WERI-Rb-1 (cell line): ENCODE results near the gene DNLZ.

Experiments
- DNase-seq: peaks from one replicate; pipeline ENCODE4 v3.0.0-alpha.2; 2020
- H3K27ac ChIP-seq: fragments of 250-450 bp; sonication (Bioruptor Pico); 2 replicates; pipeline ENCODE4 v1.5.1; 2020; ENCODE audit warnings: mild to moderate bottlenecking, moderate library complexity
- H3K27me3 ChIP-seq: fragments of 250-450 bp; sonication (Bioruptor Pico); 2 replicates; pipeline ENCODE4 v1.5.1; 2021; ENCODE audit warnings: mild to moderate bottlenecking, low read depth, moderate library complexity; ENCODE audit not compliant: insufficient read depth, severe bottlenecking
- H3K36me3 ChIP-seq: fragments of 250-450 bp; sonication (Bioruptor Pico); 2 replicates; pipeline ENCODE4 v1.5.1; 2020; ENCODE audit warnings: mild to moderate bottlenecking, moderate library complexity
- H3K4me3 ChIP-seq: 2 replicates; pipeline ENCODE4 v1.5.1; 2011; ENCODE audit warnings: low read depth, mild to moderate bottlenecking, control low read depth, low read length
- H3K9me3 ChIP-seq: fragments of 250-450 bp; sonication (Bioruptor Pico); 2 replicates; pipeline ENCODE4 v1.5.1; 2021; ENCODE audit warnings: mild to moderate bottlenecking, moderate library complexity; ENCODE audit not compliant: severe bottlenecking
- TF ChIP-seq, protein P1 (sequence below): IDR thresholded peaks from 2 replicates; pipeline ENCODE4 v1.5.1; 2011; ENCODE audit warnings: low read depth, mild to moderate bottlenecking, control low read depth, inconsistent platforms, low read length

The DNLZ gene

DNA sequence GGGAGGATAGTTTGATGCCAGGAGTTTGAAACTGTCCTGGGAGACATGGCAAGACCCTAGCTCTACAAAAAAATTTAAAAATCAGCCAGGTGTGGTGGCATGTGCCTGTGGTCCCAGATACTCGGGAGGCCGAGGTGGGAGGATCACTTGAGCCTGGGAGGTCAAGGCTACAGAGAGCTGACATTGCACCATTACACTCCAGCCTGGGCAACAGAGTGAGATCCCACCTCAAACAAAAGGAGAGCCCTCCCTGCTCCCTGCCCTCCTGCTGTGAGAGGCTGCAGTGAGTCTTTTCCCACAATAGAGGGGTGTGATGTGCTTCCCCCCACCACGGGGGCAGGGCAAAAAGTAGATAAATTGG is 49.5 kb downstream of the DNLZ start:
- Histone ChIP-seq H3K27ac (no peak overlapping the region), H3K27me3 (no peaks in the 10 kb centered on the region), H3K4me3 (no peak overlapping the region), H3K36me3 (no peaks in the 10 kb centered on the region), H3K9me3 (peaks cover 17% of the 10 kb centered on the region)
- TF ChIP-seq, protein P1, sequence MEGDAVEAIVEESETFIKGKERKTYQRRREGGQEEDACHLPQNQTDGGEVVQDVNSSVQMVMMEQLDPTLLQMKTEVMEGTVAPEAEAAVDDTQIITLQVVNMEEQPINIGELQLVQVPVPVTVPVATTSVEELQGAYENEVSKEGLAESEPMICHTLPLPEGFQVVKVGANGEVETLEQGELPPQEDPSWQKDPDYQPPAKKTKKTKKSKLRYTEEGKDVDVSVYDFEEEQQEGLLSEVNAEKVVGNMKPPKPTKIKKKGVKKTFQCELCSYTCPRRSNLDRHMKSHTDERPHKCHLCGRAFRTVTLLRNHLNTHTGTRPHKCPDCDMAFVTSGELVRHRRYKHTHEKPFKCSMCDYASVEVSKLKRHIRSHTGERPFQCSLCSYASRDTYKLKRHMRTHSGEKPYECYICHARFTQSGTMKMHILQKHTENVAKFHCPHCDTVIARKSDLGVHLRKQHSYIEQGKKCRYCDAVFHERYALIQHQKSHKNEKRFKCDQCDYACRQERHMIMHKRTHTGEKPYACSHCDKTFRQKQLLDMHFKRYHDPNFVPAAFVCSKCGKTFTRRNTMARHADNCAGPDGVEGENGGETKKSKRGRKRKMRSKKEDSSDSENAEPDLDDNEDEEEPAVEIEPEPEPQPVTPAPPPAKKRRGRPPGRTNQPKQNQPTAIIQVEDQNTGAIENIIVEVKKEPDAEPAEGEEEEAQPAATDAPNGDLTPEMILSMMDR = no peak
- DNase-seq = no peak

DNA sequence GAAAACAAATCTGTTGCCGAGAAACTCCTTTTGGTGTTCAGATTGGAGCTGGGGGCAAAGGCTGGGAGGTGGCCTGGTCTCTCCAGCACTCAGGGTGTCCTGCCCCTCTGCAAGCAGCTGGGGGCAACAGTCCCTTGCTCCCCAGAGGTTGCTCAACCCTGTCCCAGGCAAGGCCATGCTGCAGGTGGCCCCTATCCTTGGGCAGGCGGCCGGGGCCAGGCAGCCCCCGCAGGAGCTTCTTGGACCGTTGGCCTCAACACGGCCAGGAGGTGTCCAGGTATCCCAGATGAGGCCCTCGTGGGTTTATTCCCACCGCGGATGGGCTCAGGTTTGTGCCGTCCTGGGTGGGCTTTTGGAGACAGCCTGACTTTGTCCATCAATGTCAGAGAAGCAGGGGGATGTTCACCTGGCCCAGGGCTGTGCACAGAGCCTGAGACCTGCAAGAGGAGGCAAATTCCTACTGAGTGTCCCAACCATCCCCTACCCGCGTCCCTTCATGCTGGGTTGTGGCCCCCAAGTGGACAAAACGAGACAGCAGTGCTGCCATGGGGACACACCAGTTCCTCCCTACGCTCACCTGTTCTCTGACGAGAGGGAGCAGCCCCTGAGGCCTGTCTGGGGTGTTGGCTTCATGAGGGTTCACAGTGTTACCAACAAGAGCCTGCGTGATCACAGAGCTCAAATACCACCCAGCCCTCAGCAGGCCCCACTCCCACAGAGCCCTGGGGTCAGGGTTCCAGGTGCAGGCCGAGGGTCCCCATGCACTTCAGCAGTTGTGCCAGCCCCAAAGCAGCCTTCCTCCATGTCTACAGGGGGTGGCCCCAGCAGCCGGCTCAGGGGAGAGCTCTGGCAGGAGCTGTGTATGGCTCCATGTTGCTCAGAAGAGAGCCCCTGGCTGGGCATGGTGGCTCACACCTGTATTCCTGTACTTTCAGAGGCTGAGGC is 50.2 kb downstream of the DNLZ start:
- no peaks in the 10 kb centered on the region for H3K27me3 ChIP-seq
- no peak overlapping the region for H3K4me3 ChIP-seq
- no peaks in the 10 kb centered on the region for H3K36me3 ChIP-seq
- H3K27ac ChIP-seq = no peak overlapping the region
- no peak for DNase-seq
- TF ChIP-seq, protein P1 = peak; percentile 36; the same call in 1 of the 2 replicates
- peaks cover 17% of the 10 kb centered on the region for H3K9me3 ChIP-seq

DNA sequence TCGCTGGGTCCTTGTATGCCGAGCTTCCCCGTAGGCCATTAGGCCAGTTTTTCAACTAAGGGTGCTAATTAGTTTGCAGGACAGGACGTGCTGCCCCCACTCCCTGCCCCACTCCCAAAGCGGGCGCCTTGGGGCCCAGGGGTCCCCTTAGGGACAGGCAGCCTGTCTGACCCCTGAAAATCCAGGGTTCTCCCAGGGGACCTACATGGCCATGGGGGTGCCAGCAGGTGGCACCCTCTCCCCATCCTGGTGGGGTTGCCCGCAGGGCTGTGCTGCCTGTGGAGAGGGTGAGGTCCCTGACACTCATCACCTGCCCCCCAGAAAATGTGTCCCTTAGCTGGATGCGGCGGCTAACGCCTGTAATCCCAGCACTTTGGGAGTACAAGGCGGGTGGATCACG is 51.1 kb downstream of the DNLZ start:
- Histone ChIP-seq H3K27ac (no peak overlapping the region), H3K36me3 (no peaks in the 10 kb centered on the region), H3K4me3 (no peak overlapping the region), H3K9me3 (peaks cover 17% of the 10 kb centered on the region), H3K27me3 (no peaks in the 10 kb centered on the region)
- DNase-seq = peak; percentile 70
- TF ChIP-seq, protein P1 = peak; percentile 91

DNA sequence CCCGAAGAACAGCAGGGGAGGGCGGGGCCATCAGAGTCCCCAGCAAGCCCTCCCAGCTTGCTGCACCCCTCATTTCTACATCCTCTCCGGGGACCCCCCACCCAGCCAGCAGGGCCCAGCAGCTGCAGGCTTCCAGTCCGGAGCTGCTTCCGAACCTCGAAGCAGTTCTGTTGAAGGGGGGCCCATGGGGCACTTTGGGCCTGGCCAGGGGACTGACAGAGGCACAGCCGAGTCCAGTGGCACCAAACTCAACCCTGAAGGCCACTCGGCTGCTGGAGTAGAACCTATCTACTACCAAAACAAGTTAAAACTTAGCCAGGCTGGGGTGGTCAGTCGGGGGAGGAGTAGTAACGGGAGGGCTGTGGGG is 51.6 kb downstream of the DNLZ start:
- H3K9me3 ChIP-seq = peaks cover 17% of the 10 kb centered on the region
- no peak for DNase-seq
- H3K27me3 ChIP-seq = no peaks in the 10 kb centered on the region
- no peak overlapping the region for H3K4me3 ChIP-seq
- no peaks in the 10 kb centered on the region for H3K36me3 ChIP-seq
- no peak overlapping the region for H3K27ac ChIP-seq
- TF ChIP-seq, protein P1 = no peak

DNA sequence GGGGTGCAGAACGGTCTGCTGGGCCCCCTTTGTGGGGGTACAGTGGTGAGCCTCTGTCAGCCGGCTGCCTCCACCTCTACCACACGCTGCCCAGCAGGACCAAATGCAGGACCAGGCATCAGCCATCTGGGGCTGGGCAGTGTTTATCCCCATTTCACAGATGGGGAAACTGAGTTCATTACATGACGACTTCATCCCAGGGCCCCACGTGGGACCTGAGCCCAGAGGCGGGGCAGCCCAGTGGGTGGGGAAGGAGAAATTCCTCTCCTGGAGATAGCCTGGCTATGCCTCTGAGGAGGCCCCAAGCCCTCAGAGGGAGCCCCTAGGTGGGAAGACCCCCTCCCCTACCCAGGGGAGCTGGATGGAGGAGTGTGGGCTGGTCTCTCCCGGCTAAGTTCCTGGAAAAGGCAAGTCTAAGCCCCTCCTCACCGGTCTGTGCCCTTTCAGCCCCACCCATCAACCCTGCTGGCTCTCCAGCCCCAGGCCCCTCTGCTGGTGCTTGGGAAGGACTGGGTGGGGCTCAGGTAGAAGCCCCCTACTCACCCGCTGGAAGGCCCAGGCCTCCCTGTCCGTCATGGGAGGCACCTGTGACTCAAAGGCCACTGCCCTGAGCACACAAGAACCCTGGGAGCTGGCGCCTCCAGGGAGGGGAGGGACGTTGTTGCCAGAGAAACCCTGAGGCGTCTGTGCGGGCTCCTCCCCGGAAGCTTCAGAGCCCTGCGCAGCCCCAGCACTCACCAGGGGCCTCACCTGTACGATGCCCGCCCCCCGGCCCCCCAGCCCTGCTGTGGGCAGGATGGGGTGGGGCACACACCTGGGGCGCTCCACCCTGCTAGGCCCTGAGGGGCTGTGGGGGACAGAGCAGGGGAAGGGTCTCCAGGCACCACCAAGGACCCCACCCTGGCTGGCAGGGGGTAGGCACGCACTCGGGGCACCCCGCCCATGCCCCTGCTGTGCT is 52.2 kb downstream of the DNLZ start:
- DNase-seq = no peak
- TF ChIP-seq, protein P1 = no peak
- H3K4me3 ChIP-seq = no peak overlapping the region
- H3K9me3 ChIP-seq = peaks cover 17% of the 10 kb centered on the region
- no peak overlapping the region for H3K27ac ChIP-seq
- H3K36me3 ChIP-seq = no peaks in the 10 kb centered on the region
- H3K27me3 ChIP-seq = no peaks in the 10 kb centered on the region
